ENCODE data around the gene BCL7C.
A peak's percentile ranks its signal among the peaks of the same experiment; 100 is the strongest.

BCL7C gene

DNA sequence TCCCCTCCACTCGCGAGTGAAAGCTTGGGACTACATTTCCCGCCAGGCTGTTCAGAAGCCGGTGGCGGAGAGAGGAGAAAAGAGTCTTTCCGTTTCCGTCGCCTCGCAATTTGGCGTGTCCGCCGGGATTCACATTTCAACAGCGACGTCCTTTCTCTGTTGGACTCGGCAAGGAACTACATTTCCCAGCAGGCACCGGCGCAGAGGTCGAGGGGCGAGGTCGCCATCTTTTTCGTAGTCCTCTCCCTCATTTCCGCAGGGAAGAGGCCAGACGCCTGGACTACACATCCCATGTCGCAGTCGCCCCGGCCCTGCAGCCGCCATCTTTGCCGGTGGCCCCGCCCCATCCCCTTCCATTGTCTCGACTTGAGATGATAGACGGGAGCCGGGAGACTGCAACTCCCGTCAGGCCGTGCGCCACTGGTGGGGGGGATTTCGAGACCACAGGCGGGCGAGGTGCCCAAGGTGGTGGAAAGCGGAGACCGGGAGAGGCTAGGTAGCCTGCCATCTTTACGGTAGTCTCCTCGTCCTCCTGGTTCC is 28.6 kb upstream of the BCL7C start:
- peak; percentile 97 to 98 for DNase-seq

GRCh38 chr16:30921748-30922419 is 28.0 kb upstream of the BCL7C start:
- DNase-seq, result peak; percentile 78 to 79

DNA sequence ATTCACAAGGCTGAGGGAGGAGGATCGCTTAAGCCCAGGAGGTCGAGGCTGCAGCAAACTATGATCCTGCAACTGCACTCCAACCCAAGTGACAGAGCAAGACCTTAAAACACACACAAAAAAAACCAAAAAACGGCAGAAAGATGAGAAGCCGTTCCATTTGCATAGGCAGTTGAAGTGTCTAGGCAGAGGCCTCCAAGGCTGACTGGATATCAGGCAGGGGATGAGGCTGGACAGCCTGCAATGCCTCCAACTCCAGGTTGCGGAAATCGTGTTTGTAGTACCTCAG is 27.5 kb upstream of the BCL7C start:
- DNase-seq, result no peak

- DNase-seq, result no peak
Measured at GRCh38 chr16:30920891-30921290, 27.0 kb upstream of the BCL7C start.

GRCh38 chr16:30918614-30919013 is 24.7 kb upstream of the BCL7C start:
- DNase-seq, result no peak

- no peak for DNase-seq
Measured at GRCh38 chr16:30914830-30915229, 21.0 kb upstream of the BCL7C start.

DNA sequence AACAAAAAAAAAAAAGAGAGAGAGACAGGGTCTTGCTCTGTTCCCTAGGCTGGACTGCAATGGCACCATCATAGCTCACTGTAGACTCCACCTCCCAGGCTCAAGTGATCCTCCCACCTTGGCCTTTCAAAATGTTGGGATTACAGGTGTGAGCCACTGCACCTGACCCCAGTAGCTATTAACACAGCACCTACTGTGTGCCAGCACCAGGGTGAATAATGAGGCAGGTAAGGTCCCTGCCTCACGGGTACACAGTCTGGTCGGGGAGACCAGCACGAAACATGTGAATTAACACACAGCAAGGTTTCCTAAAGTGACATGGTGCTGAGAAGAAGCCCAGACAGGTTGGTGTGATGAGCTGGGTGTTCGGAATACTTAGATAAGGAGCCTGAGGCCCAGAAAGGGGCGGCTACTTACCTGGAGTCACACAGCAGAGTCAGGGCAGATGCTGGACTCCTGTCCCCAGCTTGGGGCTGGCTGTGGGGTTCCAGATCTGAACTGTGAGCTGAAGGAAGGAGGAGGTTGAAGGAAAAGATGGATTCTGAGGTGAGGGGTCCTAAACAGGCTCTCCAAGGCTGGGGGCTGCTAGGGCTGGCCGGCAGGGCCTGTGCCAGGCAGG is 19.0 kb upstream of the BCL7C start:
- DNase-seq, result no peak

GRCh38 chr16:30910427-30911029 is 16.7 kb upstream of the BCL7C start:
- DNase-seq, result no peak

- no peak for DNase-seq
Measured at GRCh38 chr16:30907064-30907463, 13.2 kb upstream of the BCL7C start.

DNA sequence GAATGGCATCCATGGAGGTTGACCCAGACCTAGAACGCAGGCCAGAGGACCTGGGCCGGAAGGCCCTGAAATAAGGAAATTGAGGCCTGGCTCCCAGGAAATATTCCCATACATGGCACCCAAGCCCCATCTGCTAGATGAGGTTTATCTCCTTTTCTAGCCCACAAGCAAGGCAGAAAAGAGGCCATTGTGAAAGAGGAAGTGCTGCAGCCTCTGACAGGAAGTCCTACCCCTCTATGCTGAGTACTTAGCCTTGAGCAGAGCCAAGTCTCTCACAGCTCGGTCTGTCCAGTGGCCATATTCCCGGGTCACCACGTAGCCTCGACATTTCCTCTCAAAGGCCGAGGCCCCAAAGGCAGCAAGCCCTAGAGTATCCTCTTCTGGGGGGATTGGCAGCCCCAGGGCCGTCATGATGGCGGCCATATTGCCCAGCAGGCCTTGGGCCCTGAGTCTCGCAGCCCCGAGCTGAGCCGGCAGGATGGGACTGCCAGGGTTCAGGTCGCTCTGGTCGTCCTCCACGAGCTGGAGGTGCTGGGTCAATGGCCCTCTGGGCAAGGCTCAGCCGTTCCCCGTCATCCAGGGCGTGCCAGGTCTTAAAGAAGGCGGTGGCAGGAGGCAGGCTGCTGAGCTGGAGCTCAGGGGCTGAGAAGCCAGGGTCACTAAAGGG is 10.4 kb upstream of the BCL7C start:
- DNase-seq, result no peak

- DNase-seq, result no peak
Measured at GRCh38 chr16:30903596-30903995, 9.7 kb upstream of the BCL7C start.

- DNase-seq, result no peak
Measured at GRCh38 chr16:30903002-30903401, 9.1 kb upstream of the BCL7C start.

- peak; percentile 20 to 46 for DNase-seq
Measured at GRCh38 chr16:30902029-30902972, 8.4 kb upstream of the BCL7C start.

- DNase-seq, result no peak
Measured at GRCh38 chr16:30901201-30902028, 7.5 kb upstream of the BCL7C start.

DNA sequence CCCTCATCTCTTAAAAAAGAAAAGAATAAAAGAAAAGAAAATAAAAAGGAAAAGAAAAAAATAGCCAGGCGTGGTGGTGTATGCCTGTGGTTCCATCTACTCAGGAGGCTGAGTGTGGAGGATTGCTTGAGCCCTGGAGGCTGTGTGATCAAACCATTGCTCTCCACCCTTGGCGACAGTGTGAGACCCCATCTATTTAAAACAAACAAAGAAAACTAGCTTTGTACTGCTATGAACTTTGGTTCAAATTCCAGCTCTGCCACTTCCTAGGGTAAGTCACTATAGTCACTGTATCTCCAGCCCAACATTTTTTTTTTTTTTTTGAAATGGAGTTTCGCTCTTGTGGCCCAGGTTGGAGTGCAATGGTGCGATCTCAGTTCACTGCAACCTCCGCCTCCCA is 6.7 kb upstream of the BCL7C start:
- DNase-seq, result no peak

GRCh38 chr16:30899794-30900193 is 5.9 kb upstream of the BCL7C start:
- DNase-seq, result no peak

GRCh38 chr16:30896889-30897733 is 3.2 kb upstream of the BCL7C start:
- DNase-seq, result peak; percentile 72

- DNase-seq, result no peak
Measured at GRCh38 chr16:30896261-30896888, 2.5 kb upstream of the BCL7C start, which contains the start of gene CTF1. Gene CTF1 (plus strand): TSS chr16:30896614. CDS start chr16:30896644, 30 bp downstream.

DNA sequence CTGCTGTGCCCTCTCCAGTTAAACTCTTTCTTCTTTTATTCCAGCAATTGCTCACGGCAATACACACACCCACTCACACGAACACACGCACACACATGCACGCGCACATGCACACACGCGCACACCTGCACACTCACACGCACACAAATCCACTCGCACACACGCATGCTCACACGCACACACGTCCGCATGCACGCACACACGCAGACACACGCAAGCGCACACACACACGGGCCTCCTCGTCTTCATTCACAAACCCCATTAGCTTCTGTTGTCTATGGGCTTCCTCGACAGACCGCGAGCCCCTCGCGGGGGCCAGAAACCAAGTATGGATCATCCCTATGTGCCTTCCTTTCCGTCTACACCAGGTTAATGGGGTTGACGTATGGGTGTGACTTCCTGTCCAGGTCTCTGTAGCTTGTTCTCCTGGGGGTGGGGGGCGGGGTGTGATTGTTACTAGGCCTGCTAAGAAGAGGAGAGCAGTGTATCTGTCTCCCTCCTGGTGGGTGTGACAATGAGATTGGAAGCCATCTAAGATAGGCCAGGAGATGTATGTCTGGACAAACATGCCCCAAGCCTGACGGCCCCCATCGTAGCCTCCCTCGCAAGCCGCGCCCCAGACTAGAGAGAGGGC is 1.9 kb upstream of the BCL7C start:
- DNase-seq, result no peak

Data from NCI-H2081 (cell line).